Stimulated activated CD4-positive, alpha-beta T cell treated with anti-CD3 and anti-CD28 coated beads, Interleukin-15, amount 100 ng/mL, for 1 hour (primary cell): Measurements from ENCODE around the gene PAK2.
"Not testable (repeated sequence)": the region's sequence is repeated elsewhere in the genome, so short reads cannot be mapped to it uniquely, and the experiment has no call there.

Source experiments
- DNase-seq, 2 donors: peaks; one replicate each; pipeline ENCODE4 v3.0.0-alpha.2; 2020; ENCODE audit warnings: low read depth in 1 of 2, low spot score in 1 of 2

PAK2 gene

DNA sequence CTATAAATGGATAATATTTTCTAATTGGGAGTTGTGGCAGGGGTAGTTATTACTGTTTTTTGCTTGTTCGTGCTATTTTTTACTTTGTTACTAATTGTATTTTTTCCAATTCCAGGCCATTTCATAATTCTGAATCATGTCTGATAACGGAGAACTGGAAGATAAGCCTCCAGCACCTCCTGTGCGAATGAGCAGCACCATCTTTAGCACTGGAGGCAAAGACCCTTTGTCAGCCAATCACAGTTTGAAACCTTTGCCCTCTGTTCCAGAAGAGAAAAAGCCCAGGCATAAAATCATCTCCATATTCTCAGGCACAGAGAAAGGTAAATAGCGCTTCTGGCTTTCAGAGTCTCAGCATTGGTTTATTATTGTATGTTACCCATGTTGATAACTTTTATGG, 42.9 kb downstream of the PAK2 start:
- DNase-seq, result no peak

DNA sequence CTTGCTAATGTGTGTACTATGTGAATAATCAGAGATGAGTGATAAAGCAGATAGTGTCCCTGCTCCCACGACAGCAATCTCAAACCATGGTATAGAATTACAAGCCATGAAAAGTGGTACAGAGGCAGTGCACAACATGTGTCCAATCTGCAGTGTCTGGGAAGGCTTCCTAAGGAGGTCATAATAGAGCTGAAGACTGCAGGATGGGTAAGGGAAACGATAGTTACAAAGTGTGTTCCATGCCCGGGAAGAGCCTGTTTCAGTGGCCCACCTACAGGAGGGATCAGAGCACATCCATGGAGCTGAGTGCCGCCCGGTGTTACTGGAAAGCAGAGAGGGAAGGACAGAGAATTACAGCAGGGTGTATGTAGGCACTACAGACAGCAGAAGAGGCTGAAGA, 48.9 kb downstream of the PAK2 start:
- DNase-seq, result no peak

DNA sequence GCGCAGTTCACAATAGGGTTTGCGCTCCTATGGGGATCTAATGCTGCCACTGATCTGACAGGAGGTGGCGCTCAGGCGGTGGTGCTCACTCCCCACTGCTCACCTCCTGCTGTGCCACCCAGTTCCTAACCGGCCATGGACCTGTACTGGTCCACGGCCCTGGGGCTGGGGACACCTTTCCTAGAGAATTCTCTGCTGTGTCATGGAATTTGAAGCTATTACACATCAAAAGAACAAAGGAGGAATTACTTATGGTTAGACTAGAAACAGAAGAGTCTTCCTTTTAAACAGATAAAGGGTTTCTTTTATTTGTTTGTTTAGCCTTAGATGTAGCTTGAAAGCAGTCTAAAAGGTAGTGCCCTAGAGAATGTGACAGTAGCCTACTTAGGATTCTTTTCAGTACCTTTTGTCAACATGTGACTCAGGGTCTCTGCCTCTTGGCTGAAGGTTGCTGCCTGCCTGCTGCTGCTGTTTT, 50.3 kb downstream of the PAK2 start:
- no peak for DNase-seq

DNA sequence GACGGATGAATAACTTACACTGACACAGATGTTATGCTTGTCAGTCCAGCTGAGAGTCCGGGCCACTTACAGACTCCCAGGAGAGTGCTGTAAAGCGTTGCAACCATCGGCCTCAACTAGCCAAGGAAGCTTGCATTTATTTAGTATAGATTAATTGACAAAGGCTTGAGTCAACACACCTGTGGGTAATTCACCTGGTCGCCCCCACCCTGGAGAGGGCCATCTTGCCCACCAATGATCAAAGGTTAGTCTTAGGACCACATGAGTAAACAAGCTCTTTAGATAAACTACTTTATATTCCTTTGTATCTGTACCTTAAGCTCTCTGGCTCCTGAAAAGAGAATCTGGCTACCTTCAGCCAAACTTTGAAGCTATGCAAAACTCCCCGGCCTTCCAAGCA, 51.0 kb downstream of the PAK2 start:
- DNase-seq, result no peak

DNA sequence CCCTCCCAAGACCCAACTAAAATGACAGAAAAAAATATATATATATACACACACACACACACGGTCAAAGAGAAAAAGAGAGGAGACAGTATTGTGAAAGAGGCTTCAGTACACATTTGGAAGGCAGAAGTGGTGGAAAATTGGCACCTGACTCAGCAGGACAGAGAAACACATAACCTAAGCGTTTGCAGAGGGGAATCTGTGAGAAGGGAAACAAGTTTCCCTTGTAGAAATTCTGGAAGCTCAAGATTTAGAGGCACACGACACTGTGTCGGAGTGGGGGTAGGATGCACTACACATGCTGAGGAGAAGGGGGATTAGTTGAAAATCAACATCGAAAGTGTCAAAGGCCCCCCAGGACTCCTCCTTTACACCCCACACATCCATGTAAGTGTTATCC, 53.1 kb downstream of the PAK2 start:
- no peak for DNase-seq

DNA sequence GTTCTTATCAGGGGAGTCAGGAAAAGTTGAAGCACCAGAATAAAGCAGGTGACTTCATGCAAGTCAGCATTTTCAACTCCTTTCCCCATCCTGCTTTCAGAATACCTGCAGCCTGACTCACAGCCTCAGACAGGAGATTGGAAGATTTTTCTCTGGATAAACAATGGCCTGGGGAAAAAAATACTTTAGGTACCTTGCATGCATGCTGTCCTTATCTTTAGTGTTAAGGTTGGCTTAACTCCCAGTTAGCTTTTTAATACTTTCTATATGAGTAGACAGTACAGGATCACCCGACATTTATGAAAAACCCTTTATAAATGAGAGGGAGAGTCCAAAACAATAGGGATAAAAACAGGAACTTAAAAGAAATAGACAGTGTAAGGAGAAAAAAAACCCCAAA, 53.6 kb downstream of the PAK2 start:
- no peak for DNase-seq

DNA sequence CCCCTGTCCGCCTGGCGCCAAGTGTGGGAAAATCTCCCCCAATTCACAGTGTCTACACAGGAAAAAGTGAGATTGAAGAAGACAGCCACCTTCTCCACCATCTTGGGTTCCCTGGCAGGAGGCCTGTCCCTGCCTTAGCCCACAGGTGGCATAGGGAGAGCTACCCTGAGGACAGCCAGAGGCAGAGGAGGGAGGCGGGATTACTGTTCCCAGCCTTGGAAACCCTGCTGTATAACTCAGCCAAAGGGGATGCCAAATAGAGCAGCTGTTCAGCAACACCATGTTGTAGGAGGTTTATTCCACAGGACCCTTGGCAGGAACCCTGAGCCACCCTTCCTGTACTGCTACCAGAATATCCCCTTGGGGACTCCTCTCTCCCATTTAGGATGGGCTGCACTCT, 54.8 kb downstream of the PAK2 start:
- no peak for DNase-seq

DNA sequence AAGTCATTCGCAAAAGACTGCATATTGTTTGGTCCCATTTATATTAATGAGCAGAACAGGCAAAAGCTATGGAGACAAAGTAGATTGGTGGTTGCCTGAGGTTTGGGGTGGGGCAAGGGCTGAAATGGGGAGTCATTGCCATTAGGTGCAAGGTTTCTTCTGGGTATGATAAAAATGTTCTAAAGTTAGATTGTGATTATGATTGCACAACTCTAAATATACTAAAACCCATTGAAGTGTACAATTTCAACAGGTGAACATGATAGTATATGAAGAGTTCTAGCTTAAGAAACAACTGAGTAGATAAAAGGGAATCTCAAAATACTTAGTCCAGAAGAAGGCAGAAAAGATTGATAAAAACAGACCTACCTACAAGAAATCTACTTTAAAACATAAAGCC, 56.7 kb downstream of the PAK2 start:
- DNase-seq, result no peak

DNA sequence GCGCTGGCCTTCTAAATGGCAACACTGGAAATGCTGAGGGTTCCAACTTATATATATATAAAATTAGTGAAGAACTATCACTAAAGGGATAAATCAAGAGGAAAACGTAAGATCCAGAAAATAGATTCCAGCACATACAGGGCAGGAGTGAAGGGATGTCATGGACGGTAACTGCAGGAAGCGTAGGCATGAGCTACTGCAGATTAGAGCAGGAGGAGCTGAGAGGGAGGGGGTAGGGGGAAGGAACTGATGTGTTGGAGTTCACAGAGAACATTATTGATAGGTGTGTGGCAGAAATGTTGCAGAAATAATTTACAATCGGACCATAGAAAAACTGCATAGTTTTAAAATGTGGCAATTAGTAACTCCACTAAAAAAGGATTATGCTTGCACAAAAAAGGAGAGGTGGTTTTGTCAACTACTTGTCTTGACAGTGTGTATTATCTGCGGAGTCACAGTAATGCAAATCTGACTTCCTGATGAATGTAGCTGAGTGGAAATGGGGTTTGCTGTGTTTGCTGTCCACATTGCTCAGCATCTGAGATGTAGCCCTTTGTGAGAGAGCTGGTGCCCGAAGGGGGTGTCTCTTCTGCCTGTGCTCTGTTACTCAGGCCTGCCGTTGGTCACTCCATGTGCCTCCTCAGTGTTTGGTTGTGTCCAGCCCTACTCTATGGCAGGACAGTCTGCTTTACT, 61.2 kb downstream of the PAK2 start:
- no peak for DNase-seq

DNA sequence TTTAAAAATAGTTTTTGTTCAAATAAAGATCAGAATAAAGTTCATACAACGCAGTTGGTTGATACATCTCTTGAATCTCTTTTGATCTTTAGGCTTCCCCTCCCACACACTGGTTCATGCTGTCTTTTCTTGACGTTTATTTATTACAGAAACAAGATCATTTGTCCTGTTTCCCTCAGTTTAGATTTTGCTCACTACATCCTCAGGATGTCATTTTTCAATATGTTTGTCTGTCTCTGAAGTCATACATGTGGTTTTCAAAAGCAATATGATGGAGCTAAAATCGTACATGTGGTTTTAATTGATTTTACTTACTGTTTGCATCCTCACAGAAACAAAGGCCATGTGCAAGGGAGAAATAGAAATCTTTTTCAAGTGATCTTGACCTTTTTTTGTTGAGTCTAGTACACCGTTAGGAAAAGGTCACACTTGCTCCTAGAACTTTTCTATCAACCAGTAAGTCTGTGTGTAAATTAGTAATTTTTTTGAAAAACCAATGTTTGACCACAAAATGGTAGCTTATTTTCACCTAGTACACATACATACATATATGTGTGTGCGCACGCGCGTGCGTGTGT, 64.3 kb downstream of the PAK2 start:
- no peak for DNase-seq

DNA sequence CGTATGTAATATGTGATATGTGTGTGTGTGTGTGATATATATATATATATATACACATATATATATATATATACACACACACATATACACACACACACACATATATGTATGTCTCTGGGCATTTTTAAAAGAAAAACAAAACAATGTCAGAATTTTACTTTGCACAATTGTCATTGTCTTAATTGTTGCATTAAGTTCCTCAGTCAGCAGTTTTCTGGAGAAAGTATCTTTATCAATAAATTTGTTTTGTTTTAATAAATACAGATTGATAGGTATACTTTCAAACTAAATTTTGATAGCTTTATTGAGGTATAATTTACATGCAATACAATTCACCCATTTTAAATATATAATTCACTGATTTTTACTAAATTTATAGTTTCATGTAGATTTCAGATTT, 65.1 kb downstream of the PAK2 start:
- DNase-seq, result no peak

DNA sequence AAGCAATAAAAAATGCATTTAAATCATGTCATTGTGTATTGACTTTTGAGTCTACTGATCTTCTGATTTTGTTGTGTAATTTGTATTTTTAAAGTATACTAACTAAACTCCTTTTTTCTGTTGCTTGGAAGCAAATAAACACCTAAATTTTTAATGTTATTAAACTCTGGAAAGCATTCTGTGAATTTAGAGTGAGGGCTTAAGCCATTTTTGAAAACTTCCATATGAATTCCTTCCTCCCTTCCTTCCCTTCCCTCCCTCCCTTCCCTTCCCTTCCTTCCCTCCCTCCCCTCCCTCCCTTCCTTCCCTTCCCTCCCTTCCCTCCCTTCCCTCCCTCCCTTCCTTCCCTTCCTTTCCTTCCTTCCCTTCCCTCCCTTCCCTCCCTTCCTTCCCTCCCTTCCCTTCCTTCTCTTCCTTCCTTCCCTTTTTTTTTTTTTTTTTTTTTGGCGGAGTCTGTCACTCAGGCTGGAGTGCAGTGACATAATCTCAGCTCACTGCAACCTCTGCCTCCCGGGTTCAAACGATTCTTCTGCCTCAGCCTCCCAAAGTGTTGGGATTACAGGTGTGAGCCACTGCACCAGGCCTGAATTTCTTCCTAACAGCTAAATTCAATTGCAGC, 71.4 kb downstream of the PAK2 start:
- no peak for DNase-seq

DNA sequence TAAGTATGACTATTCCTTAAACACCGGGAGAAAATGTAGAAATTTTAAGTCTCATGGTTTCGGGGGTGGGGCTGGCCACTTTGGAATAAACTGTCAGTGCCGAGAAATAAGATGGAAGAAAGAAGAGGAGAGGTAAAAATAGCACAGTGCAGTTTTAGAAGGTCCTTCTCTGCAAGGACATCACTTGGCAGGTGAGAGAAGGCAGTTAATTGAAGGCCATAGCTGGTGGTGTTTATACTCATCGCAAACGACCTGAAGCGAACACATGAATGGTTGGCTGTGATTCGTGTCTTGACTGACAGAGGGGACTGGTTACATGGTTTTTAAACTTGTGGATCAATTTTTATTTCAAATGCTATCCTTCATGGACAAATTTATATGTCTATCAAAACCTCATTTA, 73.2 kb downstream of the PAK2 start:
- DNase-seq, result no peak

DNA sequence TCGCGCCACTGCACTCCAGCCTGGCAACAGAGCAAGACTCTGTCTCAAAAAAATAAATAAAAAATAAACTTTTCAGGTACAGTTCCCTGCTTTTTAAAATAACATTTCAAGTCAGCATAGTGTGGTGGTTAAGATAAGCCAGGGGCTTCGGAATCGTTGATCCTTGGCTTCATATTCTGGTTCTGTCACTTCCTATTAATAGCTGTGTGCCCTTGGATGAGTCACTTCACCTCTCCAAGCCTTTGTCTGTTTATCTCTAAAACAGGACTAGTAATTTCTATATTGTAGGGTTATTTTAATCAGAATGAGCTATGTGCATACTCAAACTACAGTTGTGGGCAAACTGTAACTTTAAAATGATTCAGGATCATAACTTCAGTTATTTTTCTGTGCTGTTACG, 74.2 kb downstream of the PAK2 start:
- no peak for DNase-seq

DNA sequence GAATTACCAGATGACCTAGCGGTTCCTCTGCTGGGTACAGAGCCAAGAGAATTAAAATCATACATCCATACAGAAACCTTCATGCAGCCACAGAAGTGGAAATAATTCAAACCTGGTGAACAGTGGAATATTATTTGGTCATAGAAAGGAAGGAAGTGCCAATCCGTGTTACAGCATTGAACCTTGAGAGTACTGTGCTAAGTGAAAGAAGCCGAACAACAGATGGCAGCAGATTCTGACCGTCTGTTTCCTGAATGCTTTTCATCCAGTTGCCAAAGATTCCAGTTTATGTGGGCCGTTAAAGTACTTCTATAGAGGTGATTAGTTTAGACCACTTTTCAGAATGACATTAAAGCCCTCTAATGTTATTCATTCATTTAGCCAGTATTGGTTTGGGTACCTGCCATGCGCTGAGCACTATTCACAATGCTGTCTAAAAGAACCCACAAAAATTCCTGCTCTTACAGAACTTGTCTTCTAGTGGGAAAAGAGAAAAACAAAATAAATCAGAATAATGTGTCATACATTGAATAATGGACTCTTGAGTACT, 82.2 kb downstream of the PAK2 start:
- no peak for DNase-seq

DNA sequence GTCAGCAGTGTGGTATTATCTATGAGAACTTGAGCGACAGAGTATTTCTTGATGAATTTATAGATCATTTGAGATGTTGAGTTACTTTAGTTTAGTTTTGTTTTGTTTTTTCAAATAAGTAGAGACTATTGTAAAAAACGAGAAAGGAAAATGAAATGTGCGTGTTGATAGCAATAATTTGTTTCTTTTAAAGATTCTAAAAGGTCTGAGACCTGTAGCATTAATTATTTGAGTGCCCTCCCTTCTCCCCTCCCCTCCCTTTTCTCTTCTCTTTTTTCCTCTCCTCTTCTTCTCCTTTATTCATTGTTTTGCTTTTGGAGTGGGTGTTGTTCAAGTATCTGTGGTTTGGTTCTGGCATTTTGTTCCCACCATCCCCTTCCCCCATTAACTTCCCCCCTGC, 90.0 kb downstream of the PAK2 start:
- not testable (repeated sequence) for DNase-seq

DNA sequence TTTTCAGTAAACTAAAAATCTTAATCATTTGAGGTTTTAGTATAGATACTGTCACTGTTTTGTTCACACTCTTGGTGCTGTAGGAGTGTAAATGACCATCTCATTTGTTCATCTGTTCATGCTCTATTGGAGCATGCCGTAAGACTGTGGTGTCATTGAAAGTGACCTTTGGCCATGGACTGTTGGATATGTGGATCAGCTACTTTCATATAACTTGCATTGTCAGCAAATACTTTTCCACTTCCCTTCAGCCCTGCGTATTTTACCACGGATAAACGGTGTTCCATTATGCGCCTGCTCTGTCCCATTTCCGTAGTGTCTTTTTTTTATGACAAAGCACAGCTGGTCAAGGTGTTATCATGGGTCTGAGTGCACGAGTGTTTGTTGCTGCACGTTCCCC, 95.4 kb downstream of the PAK2 start:
- no peak for DNase-seq

DNA sequence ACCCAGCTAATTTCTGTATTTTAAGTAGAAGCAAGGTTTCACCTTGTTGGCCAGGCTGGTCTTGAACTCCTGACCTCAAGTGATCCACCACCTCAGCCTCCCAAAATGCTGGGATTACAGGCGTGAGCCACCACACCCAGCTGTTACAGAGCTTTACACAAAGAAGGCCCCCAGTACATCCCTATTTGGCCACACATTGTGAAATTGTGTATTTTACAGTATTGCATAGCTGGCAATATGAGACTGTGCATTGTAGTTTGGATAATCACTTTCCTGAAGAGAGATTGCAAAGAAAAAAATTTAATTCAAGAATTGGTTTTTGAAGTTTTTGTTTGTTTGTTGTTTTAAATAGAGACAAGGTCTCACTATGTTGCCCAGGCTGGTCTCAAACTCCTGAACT, 97.0 kb downstream of the PAK2 start:
- DNase-seq, result not testable (repeated sequence)

DNA sequence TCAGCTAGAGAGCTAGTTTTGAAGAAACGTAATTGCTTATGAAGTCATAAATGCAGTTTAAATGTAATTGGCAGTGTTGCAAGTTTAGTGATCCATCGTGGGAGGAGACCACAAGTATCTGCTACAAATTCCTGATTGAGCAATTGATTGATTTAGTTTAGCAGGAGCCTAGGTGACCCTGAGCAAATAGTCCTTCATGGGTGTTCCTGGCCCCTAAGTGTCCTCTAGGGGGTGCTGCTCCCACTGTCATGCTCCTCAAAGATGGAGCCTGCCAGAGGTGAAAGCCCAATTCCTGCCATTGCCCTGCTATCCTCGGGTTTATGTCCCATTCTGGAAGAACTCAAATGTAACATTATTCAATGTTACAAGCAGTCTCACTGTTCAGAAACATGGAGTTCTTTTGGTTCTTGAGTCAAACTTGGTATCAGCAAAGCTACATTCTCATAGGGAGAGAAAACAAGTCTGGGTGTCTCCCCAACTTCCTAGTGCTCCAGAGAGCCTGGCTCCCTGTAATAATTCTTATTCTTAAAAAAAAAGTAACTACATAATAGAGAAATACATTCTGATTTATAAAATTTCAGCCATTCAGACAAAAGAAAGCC, 98.3 kb downstream of the PAK2 start:
- DNase-seq, result peak; percentile 32 to 45

DNA sequence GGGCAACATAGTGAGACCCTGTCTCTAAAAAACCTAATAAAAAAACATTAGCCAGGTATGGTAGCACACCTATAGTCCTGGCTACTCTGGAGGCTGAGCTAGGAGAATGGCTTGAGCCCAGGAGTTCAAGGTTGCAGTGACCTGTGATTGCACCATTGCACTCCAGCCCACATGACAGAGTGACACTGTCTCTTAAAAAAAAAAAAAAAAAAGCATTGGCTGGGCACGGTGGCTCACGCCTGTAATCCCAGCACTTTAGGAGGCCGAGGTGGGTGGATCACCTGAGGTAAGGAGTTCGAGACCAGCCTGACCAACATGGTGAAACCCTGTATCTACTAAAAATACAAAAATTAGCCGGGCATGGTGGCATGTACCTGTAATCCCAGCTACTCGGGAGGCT, 99.7 kb downstream of the PAK2 start:
- not testable (repeated sequence) for DNase-seq

DNA sequence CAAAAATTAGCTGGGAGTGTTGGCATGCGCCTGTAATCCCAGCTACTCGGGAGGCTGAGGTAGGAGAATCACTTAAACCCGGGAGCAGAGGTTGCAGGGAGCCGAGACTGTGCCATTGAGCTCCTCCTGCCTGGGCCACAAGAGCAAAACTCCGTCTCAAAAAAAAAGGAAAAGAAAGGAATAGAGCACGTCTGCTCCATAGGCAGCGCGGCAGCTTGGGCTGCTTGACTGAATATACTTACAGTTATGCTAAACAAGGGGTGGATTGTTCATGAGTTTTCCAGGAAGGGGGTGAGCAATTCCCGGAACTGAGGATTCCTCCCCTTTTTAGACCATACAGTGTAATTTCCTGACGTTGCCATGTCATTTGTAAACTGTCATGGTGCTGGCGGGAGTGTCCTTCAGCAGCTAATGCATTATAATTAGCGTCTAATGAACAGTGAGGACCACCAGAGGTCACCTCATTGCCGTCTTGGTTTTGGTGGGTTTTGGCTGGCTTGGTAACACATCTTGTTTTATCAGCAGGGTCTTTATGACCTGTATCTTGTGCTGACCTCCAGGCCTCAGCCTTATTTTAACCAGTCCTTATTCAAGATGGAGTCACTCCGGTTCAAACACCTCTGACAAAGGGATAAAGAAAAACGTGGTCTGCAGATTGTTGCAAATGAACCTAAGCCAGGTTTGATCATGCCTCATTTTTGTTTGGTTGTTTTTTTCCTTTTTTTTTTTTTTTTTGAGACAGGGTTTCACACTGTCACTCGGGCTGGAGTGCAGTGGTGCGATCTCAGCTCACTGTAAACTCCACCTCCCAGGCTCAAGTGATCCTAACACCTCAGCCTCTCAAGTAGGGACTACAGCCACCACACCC, 103.1 kb downstream of the PAK2 start:
- no peak for DNase-seq
